Stomach (tissue), 4 donors: Measurements from ENCODE around the gene ASAH2B.

Experiments
- EP300 ChIP-seq: sonication (generic); formaldehyde crosslinking; IDR thresholded peaks from one replicate; pipeline ENCODE4 v1.6.1; 2017; ENCODE audit warnings: antibody characterized with exemption
- POLR2A ChIP-seq, 4 donors: fragments of 450-650 bp; IDR thresholded peaks; one replicate each; pipeline ENCODE4 v1.6.1; 2016; ENCODE audit warnings: antibody characterized with exemption in 4 of 4, control low read depth in 2 of 4, mild to moderate bottlenecking in 1 of 4, moderate library complexity in 1 of 4
- POLR2AphosphoS5 ChIP-seq, 3 donors: sonication (generic); formaldehyde crosslinking; IDR thresholded peaks; one replicate each; pipeline ENCODE4 v1.6.1; 2016; ENCODE audit warnings: antibody characterized with exemption in 3 of 3
- TF ChIP-seq, protein P1 (sequence below), 7 experiments: fragments of 450-650 bp in 4 of 7; fragments of 200-600 bp in 3 of 7; sonication (generic) in 3 of 7; IDR thresholded peaks; one replicate each; pipeline ENCODE4 v1.5.1; 2016 to 2019; ENCODE audit warnings: antibody characterized with exemption in 7 of 7, control low read depth in 2 of 7, mild to moderate bottlenecking in 1 of 7

GRCh38 chr10:50798297-50798696 is 58.6 kb downstream of the ASAH2B start:
- TF ChIP-seq, protein P1, sequence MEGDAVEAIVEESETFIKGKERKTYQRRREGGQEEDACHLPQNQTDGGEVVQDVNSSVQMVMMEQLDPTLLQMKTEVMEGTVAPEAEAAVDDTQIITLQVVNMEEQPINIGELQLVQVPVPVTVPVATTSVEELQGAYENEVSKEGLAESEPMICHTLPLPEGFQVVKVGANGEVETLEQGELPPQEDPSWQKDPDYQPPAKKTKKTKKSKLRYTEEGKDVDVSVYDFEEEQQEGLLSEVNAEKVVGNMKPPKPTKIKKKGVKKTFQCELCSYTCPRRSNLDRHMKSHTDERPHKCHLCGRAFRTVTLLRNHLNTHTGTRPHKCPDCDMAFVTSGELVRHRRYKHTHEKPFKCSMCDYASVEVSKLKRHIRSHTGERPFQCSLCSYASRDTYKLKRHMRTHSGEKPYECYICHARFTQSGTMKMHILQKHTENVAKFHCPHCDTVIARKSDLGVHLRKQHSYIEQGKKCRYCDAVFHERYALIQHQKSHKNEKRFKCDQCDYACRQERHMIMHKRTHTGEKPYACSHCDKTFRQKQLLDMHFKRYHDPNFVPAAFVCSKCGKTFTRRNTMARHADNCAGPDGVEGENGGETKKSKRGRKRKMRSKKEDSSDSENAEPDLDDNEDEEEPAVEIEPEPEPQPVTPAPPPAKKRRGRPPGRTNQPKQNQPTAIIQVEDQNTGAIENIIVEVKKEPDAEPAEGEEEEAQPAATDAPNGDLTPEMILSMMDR (IDR thresholded peaks at IDR 0.05): no peak
- TF ChIP-seq POLR2A (IDR thresholded peaks at IDR 0.05) (no peak), EP300 (no peak), POLR2AphosphoS5 (IDR thresholded peaks at IDR 0.05) (no peak)
